GM23338 (cell line): ENCODE results near the gene BOK. TPM values are rescaled to one million over a fixed set of nuclear protein-coding genes. Genes with fewer than 3 reads are reported as not detected.

ENCODE experiments used
- ATAC-seq: fragments of 200-7000 bp; cut with Tn5 transposase; 3 replicates; pipeline ENCODE4 v1.9.1; 2020
- DNase-seq: peaks from one replicate; pipeline ENCODE4 v3.0.0-alpha.2; 2015; ENCODE audit warnings: low spot score
- H2AFZ ChIP-seq: fragments of 200-600 bp; sonication (generic); 2 replicates; pipeline ENCODE4 v1.8.0; 2016; ENCODE audit warnings: antibody characterized with exemption, mild to moderate bottlenecking, moderate library complexity
- H3F3A ChIP-seq: fragments of 200-600 bp; sonication (generic); replicated peaks from 2 replicates; pipeline ENCODE4 v1.8.0; 2017; ENCODE audit warnings: antibody characterized with exemption, mixed run types, low read depth
- H3K27ac ChIP-seq: fragments of 200-600 bp; sonication (generic); 2 replicates; pipeline ENCODE4 v1.6.1; 2016; ENCODE audit warnings: low read depth
- H3K27me3 ChIP-seq: fragments of 200-600 bp; sonication (generic); 2 replicates; pipeline ENCODE4 v1.8.0; 2016; ENCODE audit warnings: mild to moderate bottlenecking, mixed run types, moderate library complexity; ENCODE audit not compliant: insufficient read depth
- H3K36me3 ChIP-seq: fragments of 200-600 bp; sonication (generic); 2 replicates; pipeline ENCODE4 v1.8.0; 2016; ENCODE audit warnings: mild to moderate bottlenecking; ENCODE audit not compliant: insufficient read depth
- H3K4me1 ChIP-seq: fragments of 200-600 bp; sonication (generic); 2 replicates; pipeline ENCODE4 v1.8.0; 2016; ENCODE audit warnings: mild to moderate bottlenecking, moderate library complexity; ENCODE audit not compliant: insufficient read depth
- H3K4me2 ChIP-seq: fragments of 200-600 bp; sonication (generic); 2 replicates; pipeline ENCODE4 v1.7.1; 2017; ENCODE audit warnings: mixed run types
- H3K4me3 ChIP-seq: fragments of 200-600 bp; sonication (generic); 2 replicates; pipeline ENCODE4 v1.6.1; 2016; ENCODE audit warnings: mixed run types
- H3K79me2 ChIP-seq: fragments of 200-600 bp; sonication (generic); replicated peaks from 2 replicates; pipeline ENCODE4 v1.8.0; 2017; ENCODE audit warnings: mild to moderate bottlenecking; ENCODE audit not compliant: insufficient read depth
- H3K9me2 ChIP-seq: fragments of 200-600 bp; sonication (generic); 2 replicates; pipeline ENCODE4 v1.8.0; 2017; ENCODE audit not compliant: insufficient read depth
- H4K20me1 ChIP-seq: fragments of 200-600 bp; sonication (generic); replicated peaks from 2 replicates; pipeline ENCODE4 v1.8.0; 2017; ENCODE audit warnings: mild to moderate bottlenecking; ENCODE audit not compliant: insufficient read depth
- H3K27ac Mint-ChIP-seq: 2 replicates; pipeline ENCODE4 v1.8.0; 2020; ENCODE audit warnings: inconsistent platforms, mild to moderate bottlenecking, moderate library complexity, mixed read lengths
- H3K27me3 Mint-ChIP-seq: 3 replicates; pipeline ENCODE4 v1.8.0; 2022; ENCODE audit warnings: low read depth, mild to moderate bottlenecking, moderate library complexity, mixed read lengths, inconsistent platforms; ENCODE audit not compliant: insufficient read depth, poor library complexity
- H3K36me3 Mint-ChIP-seq: 3 replicates; pipeline ENCODE4 v1.8.0; 2021; ENCODE audit warnings: low read depth, mild to moderate bottlenecking, inconsistent platforms, moderate library complexity, mixed read lengths
- H3K4me1 Mint-ChIP-seq: 3 replicates; pipeline ENCODE4 v1.8.0; 2020; ENCODE audit warnings: mild to moderate bottlenecking, inconsistent platforms, mixed read lengths
- H3K4me3 Mint-ChIP-seq: 3 replicates; pipeline ENCODE4 v1.8.0; 2021; ENCODE audit warnings: moderate library complexity, mild to moderate bottlenecking, inconsistent platforms, mixed read lengths
- H3K9me3 Mint-ChIP-seq: 3 replicates; pipeline ENCODE4 v1.8.0; 2020; ENCODE audit warnings: moderate library complexity, mild to moderate bottlenecking, inconsistent platforms, mixed read lengths
- CREB1 ChIP-seq: fragments of 250-450 bp; sonication (Bioruptor Pico); IDR thresholded peaks from 2 replicates; pipeline ENCODE4 v1.5.0; 2020; ENCODE audit warnings: low read depth, mild to moderate bottlenecking, moderate library complexity
- EZH2 ChIP-seq: fragments of 200-600 bp; sonication (generic); IDR thresholded peaks from one replicate; pipeline ENCODE4 v1.8.0; 2017; ENCODE audit warnings: antibody characterized with exemption, mild to moderate bottlenecking, low read depth; ENCODE audit not compliant: unreplicated experiment
- EZH2phosphoT487 ChIP-seq: fragments of 200-600 bp; sonication (generic); IDR thresholded peaks from one replicate; pipeline ENCODE4 v1.8.1; 2018; ENCODE audit warnings: antibody characterized with exemption; ENCODE audit not compliant: unreplicated experiment
- JUNB ChIP-seq: IDR thresholded peaks from one replicate; pipeline ENCODE4 v1.6.1; 2016; ENCODE audit warnings: antibody characterized with exemption; ENCODE audit not compliant: unreplicated experiment
- POLR2AphosphoS5 ChIP-seq: IDR thresholded peaks from 2 replicates; pipeline ENCODE4 v1.6.1; 2016; ENCODE audit warnings: antibody characterized with exemption, low read depth
- ZNF114 ChIP-seq: fragments of 250-450 bp; sonication (Bioruptor Pico); IDR thresholded peaks from 2 replicates; pipeline ENCODE4 v1.5.0; 2020; ENCODE audit warnings: mild to moderate bottlenecking, moderate library complexity
- ZNF331 ChIP-seq: fragments of 250-450 bp; sonication (Bioruptor Pico); IDR thresholded peaks from 2 replicates; pipeline ENCODE4 v1.5.0; 2020; ENCODE audit warnings: low read depth, mild to moderate bottlenecking, moderate library complexity
- ZNF462 ChIP-seq: fragments of 250-450 bp; sonication (Bioruptor Pico); IDR thresholded peaks from 2 replicates; pipeline ENCODE4 v1.5.0; 2020; ENCODE audit warnings: mild to moderate bottlenecking, moderate library complexity
- polyA plus RNA-seq: library from polyadenylated mRNA; unstranded; fragments of >200 nt; fragmentation: Nextera tagmentation; extraction: Ambion mirVana; gene quantifications from 2 replicates; pipeline ENCODE4 v1.2.1, GENCODE V29; 2016
- total RNA-seq: library from RNA; depleted of rRNA; stranded (reverse); fragments of >200 nt; shearing (Covaris generic); gene quantifications from 2 replicates; pipeline ENCODE4 v1.2.3, GENCODE V29; 2014
- TF ChIP-seq, protein P1 (sequence below): IDR thresholded peaks from 2 replicates; pipeline ENCODE4 v1.6.1; 2016; ENCODE audit warnings: antibody characterized with exemption
- TF ChIP-seq, protein P2 (sequence below), 2 experiments: fragments of 200-600 bp in 1 of 2; sonication (generic) in 1 of 2; conservative IDR thresholded peaks; 2 replicates each; pipeline versions ENCODE4 v1.5.1 to v1.6.1; 2016 to 2017; ENCODE audit warnings: antibody characterized with exemption in 2 of 2, low read depth in 2 of 2, mild to moderate bottlenecking in 2 of 2, moderate library complexity in 1 of 2

Gene BOK
- total and polyA plus RNA-seq, 2 experiments from 2014 or later = 13.5 to 36.7 TPM

- Histone ChIP-seq H3K36me3 (no peaks in the 10 kb centered on the region), H3K27ac (no peak overlapping the region), H3K4me2 (no peak overlapping the region), H3K27me3 (no peaks in the 10 kb centered on the region), H4K20me1 (no peaks in the 10 kb centered on the region; the same call in 1 of the 2 replicates), H3K4me1 (no peaks in the 10 kb centered on the region), H3F3A (peaks cover 8% of the 10 kb centered on the region), H3K9me2 (0 out of 2 replicates have a peak, but pooled peaks cover 5% of the 10 kb centered on the region), H3K79me2 (no peaks in the 10 kb centered on the region), H2AFZ (no peak overlapping the region), H3K4me3 (no peak overlapping the region)
- H3K4me1 Mint-ChIP-seq = no peaks in the 10 kb centered on the region
- TF ChIP-seq, protein P1, sequence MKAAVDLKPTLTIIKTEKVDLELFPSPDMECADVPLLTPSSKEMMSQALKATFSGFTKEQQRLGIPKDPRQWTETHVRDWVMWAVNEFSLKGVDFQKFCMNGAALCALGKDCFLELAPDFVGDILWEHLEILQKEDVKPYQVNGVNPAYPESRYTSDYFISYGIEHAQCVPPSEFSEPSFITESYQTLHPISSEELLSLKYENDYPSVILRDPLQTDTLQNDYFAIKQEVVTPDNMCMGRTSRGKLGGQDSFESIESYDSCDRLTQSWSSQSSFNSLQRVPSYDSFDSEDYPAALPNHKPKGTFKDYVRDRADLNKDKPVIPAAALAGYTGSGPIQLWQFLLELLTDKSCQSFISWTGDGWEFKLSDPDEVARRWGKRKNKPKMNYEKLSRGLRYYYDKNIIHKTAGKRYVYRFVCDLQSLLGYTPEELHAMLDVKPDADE = no peak
- no peak for DNase-seq
- H3K9me3 Mint-ChIP-seq = no peaks in the 10 kb centered on the region; the same call in none of the 3 replicates
- H3K27ac Mint-ChIP-seq = no peak overlapping the region
- peaks cover 16% of the 10 kb centered on the region for H3K27me3 Mint-ChIP-seq
- no peak overlapping the region for H3K4me3 Mint-ChIP-seq
- ATAC-seq = no peak
- H3K36me3 Mint-ChIP-seq = peaks cover 11% of the 10 kb centered on the region
Measured at GRCh38 chr2:241516520-241516965, 42.0 kb upstream of the BOK start.

DNA sequence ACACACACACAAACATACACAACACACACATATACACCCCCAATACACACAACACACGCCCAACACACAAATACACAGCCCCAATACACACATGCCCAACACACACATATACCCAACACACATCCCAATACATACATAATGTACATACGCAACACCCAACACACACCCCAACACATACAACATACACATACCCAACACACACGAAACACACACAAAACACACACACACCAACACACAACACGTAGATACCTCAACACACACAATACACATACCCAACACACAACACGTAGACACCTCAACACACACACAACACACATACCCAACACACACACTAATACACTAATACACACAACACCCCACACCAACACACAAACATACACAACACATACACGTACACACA, 41.2 kb upstream of the BOK start:
- H3K9me3 Mint-ChIP-seq = no peaks in the 10 kb centered on the region; the same call in none of the 3 replicates
- TF ChIP-seq ZNF114 (CRISPR knock-in tag) (no peak), ZNF331 (CRISPR knock-in tag) (no peak), EZH2 (no peak), EZH2phosphoT487 (no peak), ZNF462 (CRISPR knock-in tag) (no peak), JUNB (no peak), POLR2AphosphoS5 (no peak), CREB1 (no peak)
- TF ChIP-seq, protein P2, sequence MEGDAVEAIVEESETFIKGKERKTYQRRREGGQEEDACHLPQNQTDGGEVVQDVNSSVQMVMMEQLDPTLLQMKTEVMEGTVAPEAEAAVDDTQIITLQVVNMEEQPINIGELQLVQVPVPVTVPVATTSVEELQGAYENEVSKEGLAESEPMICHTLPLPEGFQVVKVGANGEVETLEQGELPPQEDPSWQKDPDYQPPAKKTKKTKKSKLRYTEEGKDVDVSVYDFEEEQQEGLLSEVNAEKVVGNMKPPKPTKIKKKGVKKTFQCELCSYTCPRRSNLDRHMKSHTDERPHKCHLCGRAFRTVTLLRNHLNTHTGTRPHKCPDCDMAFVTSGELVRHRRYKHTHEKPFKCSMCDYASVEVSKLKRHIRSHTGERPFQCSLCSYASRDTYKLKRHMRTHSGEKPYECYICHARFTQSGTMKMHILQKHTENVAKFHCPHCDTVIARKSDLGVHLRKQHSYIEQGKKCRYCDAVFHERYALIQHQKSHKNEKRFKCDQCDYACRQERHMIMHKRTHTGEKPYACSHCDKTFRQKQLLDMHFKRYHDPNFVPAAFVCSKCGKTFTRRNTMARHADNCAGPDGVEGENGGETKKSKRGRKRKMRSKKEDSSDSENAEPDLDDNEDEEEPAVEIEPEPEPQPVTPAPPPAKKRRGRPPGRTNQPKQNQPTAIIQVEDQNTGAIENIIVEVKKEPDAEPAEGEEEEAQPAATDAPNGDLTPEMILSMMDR (conservative IDR thresholded peaks at IDR 0.05; ENCODE audit: low read depth in 2 of 2) = no peak

More for the DNA sequence above, 41.2 kb upstream of the BOK start:
- H4K20me1 ChIP-seq = no peaks in the 10 kb centered on the region; the same call in 1 of the 2 replicates
- ATAC-seq (no peak), DNase-seq (no peak)
- no peak overlapping the region for H3K27ac ChIP-seq
- no peak overlapping the region for H3K4me3 ChIP-seq
- H2AFZ ChIP-seq = no peak overlapping the region
- H3K4me2 ChIP-seq = no peak overlapping the region
- H3K27me3 Mint-ChIP-seq = peaks cover 15% of the 10 kb centered on the region
- H3K4me1 ChIP-seq = no peaks in the 10 kb centered on the region; the same call in 1 of the 2 replicates
- no peaks in the 10 kb centered on the region for H3K36me3 ChIP-seq
- H3K27me3 ChIP-seq = no peaks in the 10 kb centered on the region
- H3K79me2 ChIP-seq = no peaks in the 10 kb centered on the region
- no peak overlapping the region for H3K4me3 Mint-ChIP-seq
- H3K9me2 ChIP-seq = 0 out of 2 replicates have a peak, but pooled peaks cover 5% of the 10 kb centered on the region
- H3F3A ChIP-seq = peaks cover 8% of the 10 kb centered on the region
- H3K4me1 Mint-ChIP-seq = no peaks in the 10 kb centered on the region
- H3K36me3 Mint-ChIP-seq = peaks cover 7% of the 10 kb centered on the region
- no peak overlapping the region for H3K27ac Mint-ChIP-seq
